SU-DHL-6 (cell line): ENCODE data around the gene PTCH2.

Experiments used
- EZH2phosphoT487 ChIP-seq: fragments of 200-600 bp; sonication (generic), shearing (Covaris generic); conservative IDR thresholded peaks from 2 replicates; pipeline ENCODE4 v1.6.1; 2018; ENCODE audit warnings: mild to moderate bottlenecking, antibody characterized with exemption, low read length, moderate library complexity, mixed read lengths
- TF ChIP-seq, protein P1 (sequence below): fragments of 200-600 bp; sonication (generic); IDR thresholded peaks from one replicate; pipeline ENCODE4 v1.5.1; 2017; ENCODE audit warnings: antibody characterized with exemption, mild to moderate bottlenecking, low read length, moderate library complexity; ENCODE audit not compliant: insufficient read depth, poor library complexity, severe bottlenecking

DNA sequence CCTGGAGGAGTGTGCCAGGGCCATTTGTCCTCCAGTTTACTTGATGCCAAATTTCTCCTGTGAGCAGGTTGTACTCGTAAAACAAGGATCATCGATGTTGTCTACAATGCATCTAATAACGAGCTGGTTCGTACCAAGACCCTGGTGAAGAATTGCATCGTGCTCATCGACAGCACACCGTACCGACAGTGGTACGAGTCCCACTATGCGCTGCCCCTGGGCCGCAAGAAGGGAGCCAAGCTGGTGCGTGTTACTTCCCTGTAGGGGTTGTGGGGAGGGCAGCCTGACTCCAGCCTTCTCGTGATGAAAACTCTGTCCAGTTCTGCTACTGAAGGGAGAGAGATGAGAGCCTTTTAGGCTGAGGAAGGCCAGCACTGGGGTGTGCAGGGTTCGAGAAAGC, 65.5 kb downstream of the PTCH2 start:
- TF ChIP-seq, protein P1, sequence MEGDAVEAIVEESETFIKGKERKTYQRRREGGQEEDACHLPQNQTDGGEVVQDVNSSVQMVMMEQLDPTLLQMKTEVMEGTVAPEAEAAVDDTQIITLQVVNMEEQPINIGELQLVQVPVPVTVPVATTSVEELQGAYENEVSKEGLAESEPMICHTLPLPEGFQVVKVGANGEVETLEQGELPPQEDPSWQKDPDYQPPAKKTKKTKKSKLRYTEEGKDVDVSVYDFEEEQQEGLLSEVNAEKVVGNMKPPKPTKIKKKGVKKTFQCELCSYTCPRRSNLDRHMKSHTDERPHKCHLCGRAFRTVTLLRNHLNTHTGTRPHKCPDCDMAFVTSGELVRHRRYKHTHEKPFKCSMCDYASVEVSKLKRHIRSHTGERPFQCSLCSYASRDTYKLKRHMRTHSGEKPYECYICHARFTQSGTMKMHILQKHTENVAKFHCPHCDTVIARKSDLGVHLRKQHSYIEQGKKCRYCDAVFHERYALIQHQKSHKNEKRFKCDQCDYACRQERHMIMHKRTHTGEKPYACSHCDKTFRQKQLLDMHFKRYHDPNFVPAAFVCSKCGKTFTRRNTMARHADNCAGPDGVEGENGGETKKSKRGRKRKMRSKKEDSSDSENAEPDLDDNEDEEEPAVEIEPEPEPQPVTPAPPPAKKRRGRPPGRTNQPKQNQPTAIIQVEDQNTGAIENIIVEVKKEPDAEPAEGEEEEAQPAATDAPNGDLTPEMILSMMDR = no peak
- TF ChIP-seq EZH2phosphoT487 = no peak
